DOHH2 (cell line): ENCODE results near the gene LSMEM2.
"Not testable (repeated sequence)": the region's sequence is repeated elsewhere in the genome, so short reads cannot be mapped to it uniquely, and the experiment has no call there.

Experiments used
- H3F3A ChIP-seq: fragments of 200-600 bp; sonication (generic), shearing (Covaris generic); 2 replicates; pipeline ENCODE4 v1.6.0; 2016; ENCODE audit warnings: antibody characterized with exemption, mild to moderate bottlenecking; ENCODE audit not compliant: control insufficient read depth, insufficient read depth
- H3K27ac ChIP-seq: fragments of 200-600 bp; sonication (generic); 2 replicates; pipeline ENCODE4 v1.5.1; 2014; ENCODE audit warnings: low read depth, mild to moderate bottlenecking, low read length, moderate library complexity
- H3K27me3 ChIP-seq: fragments of 200-600 bp; sonication (generic); 2 replicates; pipeline ENCODE4 v1.6.1; 2014; ENCODE audit warnings: mild to moderate bottlenecking, low read length, mixed read lengths; ENCODE audit not compliant: control insufficient read depth
- H3K36me3 ChIP-seq: fragments of 200-600 bp; sonication (generic); 2 replicates; pipeline ENCODE4 v1.6.1; 2014; ENCODE audit warnings: mild to moderate bottlenecking, low read length, moderate library complexity, mixed read lengths; ENCODE audit not compliant: control insufficient read depth
- H3K4me1 ChIP-seq: fragments of 200-600 bp; sonication (generic); 2 replicates; pipeline ENCODE4 v1.6.1; 2014; ENCODE audit warnings: mild to moderate bottlenecking, low read length, mixed read lengths; ENCODE audit not compliant: control insufficient read depth
- H3K4me2 ChIP-seq: fragments of 200-600 bp; sonication (generic); 2 replicates; pipeline ENCODE4 v1.6.0; 2014; ENCODE audit warnings: mild to moderate bottlenecking, low read length, moderate library complexity
- H3K4me3 ChIP-seq: fragments of 200-600 bp; sonication (generic); 2 replicates; pipeline ENCODE4 v1.5.1; 2014; ENCODE audit warnings: mild to moderate bottlenecking, low read length, mixed read lengths
- H3K79me2 ChIP-seq: fragments of 200-600 bp; sonication (generic); 2 replicates; pipeline ENCODE4 v1.6.1; 2014; ENCODE audit warnings: mild to moderate bottlenecking, low read length, mixed read lengths; ENCODE audit not compliant: control insufficient read depth
- H3K9me2 ChIP-seq: fragments of 200-600 bp; sonication (generic); replicated peaks from 2 replicates; pipeline ENCODE4 v1.6.1; 2014; ENCODE audit warnings: mild to moderate bottlenecking, low read length, mixed read lengths; ENCODE audit not compliant: control insufficient read depth
- H3K9me3 ChIP-seq: fragments of 200-600 bp; sonication (generic); 2 replicates; pipeline ENCODE4 v1.6.1; 2014; ENCODE audit warnings: antibody characterized with exemption, low read length, mixed read lengths; ENCODE audit not compliant: control insufficient read depth, insufficient read depth
- H4K20me1 ChIP-seq: fragments of 200-600 bp; sonication (generic); 2 replicates; pipeline ENCODE4 v1.6.0; 2014; ENCODE audit warnings: low read depth, mild to moderate bottlenecking, antibody characterized with exemption, low read length, moderate library complexity; ENCODE audit not compliant: control insufficient read depth, insufficient read depth
- CTCF ChIP-seq: fragments of 200-600 bp; sonication (generic); IDR thresholded peaks from one replicate; pipeline ENCODE4 v1.5.1; 2014; ENCODE audit warnings: antibody characterized with exemption, mild to moderate bottlenecking, low read depth, low read length; ENCODE audit not compliant: poor library complexity, severe bottlenecking
- EZH2phosphoT487 ChIP-seq: fragments of 200-600 bp; sonication (generic); IDR thresholded peaks from 2 replicates; pipeline ENCODE4 v1.6.1; 2017; ENCODE audit warnings: borderline replicate concordance, mild to moderate bottlenecking, antibody characterized with exemption, low read length, moderate library complexity, mixed read lengths

Gene LSMEM2

GRCh38 chr3:50303013-50303815 is 24.3 kb downstream of the LSMEM2 start, which contains the start of gene HYAL1:
HYAL1 (minus strand) TSS chr3:50303574; CDS start chr3:50302956, 618 bp downstream.
- Histone ChIP-seq H3F3A (peaks cover 7% of the 10 kb centered on the region), H3K36me3 (no peaks in the 10 kb centered on the region), H3K4me2 (no peak within 1 kb of the TSS), H3K27ac (no peak within 1 kb of the TSS), H3K27me3 (no peaks in the 10 kb centered on the region), H3K4me1 (peaks cover 22% of the 10 kb centered on the region), H4K20me1 (no peaks in the 10 kb centered on the region), H3K9me3 (no peaks in the 10 kb centered on the region), H3K9me2 (no peaks in the 10 kb centered on the region), H3K4me3 (no peak within 1 kb of the TSS), H3K79me2 (0 out of 2 replicates have a peak, but pooled peaks cover 2% of the 10 kb centered on the region)
- TF ChIP-seq CTCF = no peak
- no peak for TF ChIP-seq EZH2phosphoT487

- H4K20me1 ChIP-seq = no peaks in the 10 kb centered on the region
- H3K4me3 ChIP-seq = no peak overlapping the region
- no peaks in the 10 kb centered on the region for H3K79me2 ChIP-seq
- no peaks in the 10 kb centered on the region for H3K9me2 ChIP-seq
- H3K4me2 ChIP-seq = peak overlapping the region; percentile 8
- no peaks in the 10 kb centered on the region for H3K27me3 ChIP-seq
- H3K4me1 ChIP-seq = peaks cover 17% of the 10 kb centered on the region
- H3F3A ChIP-seq = peaks cover 7% of the 10 kb centered on the region
- TF ChIP-seq EZH2phosphoT487 (no peak), CTCF (no peak)
- H3K27ac ChIP-seq = peak overlapping the region; percentile 2; the same call in 1 of the 2 replicates
- H3K9me3 ChIP-seq = no peaks in the 10 kb centered on the region
- H3K36me3 ChIP-seq = no peaks in the 10 kb centered on the region
Measured at GRCh38 chr3:50304601-50305000, 25.7 kb downstream of the LSMEM2 start.

GRCh38 chr3:50312041-50312440 is 33.2 kb downstream of the LSMEM2 start:
- not testable (repeated sequence) for H3K9me3 ChIP-seq, H3K27me3 ChIP-seq, H3K4me3 ChIP-seq, H3K27ac ChIP-seq, H3K79me2 ChIP-seq, H3K4me2 ChIP-seq, H3K4me1 ChIP-seq, H4K20me1 ChIP-seq, H3F3A ChIP-seq, H3K9me2 ChIP-seq, H3K36me3 ChIP-seq

- Histone ChIP-seq H3K27me3 (no peaks in the 10 kb centered on the region), H3K79me2 (no peaks in the 10 kb centered on the region), H3K27ac (no peak overlapping the region), H3K4me3 (no peak overlapping the region), H3F3A (no peaks in the 10 kb centered on the region; the same call in 1 of the 2 replicates), H3K36me3 (peaks cover 8% of the 10 kb centered on the region), H3K9me3 (no peaks in the 10 kb centered on the region), H4K20me1 (no peaks in the 10 kb centered on the region), H3K9me2 (no peaks in the 10 kb centered on the region), H3K4me1 (peaks cover 6% of the 10 kb centered on the region; the same call in 1 of the 2 replicates), H3K4me2 (no peak overlapping the region)
- TF ChIP-seq EZH2phosphoT487 (no peak), CTCF (no peak)
Measured at GRCh38 chr3:50314342-50314741, 35.5 kb downstream of the LSMEM2 start.
